Astrocyte of the spinal cord (primary cell): ENCODE results near the gene MALL.

Source experiments
- DNase-seq: peaks from one replicate; pipeline ENCODE4 v3.0.0; 2011; ENCODE audit warnings: low read depth, low spot score
- H3K4me3 ChIP-seq: 2 replicates; pipeline ENCODE4 v1.5.1; 2011; ENCODE audit warnings: low read depth, mild to moderate bottlenecking, low read length, moderate library complexity
- in situ Hi-C: cut with HindIII; loops from 2 replicates; pipeline ENCODE4 v1.10.0; 2017; ENCODE audit warnings: low sequenced_read_pairs
- TF ChIP-seq, protein P1 (sequence below): IDR thresholded peaks from 2 replicates; pipeline ENCODE4 v1.5.1; 2012; ENCODE audit warnings: low read depth, mild to moderate bottlenecking, low read length, inconsistent platforms

The MALL gene

DNA sequence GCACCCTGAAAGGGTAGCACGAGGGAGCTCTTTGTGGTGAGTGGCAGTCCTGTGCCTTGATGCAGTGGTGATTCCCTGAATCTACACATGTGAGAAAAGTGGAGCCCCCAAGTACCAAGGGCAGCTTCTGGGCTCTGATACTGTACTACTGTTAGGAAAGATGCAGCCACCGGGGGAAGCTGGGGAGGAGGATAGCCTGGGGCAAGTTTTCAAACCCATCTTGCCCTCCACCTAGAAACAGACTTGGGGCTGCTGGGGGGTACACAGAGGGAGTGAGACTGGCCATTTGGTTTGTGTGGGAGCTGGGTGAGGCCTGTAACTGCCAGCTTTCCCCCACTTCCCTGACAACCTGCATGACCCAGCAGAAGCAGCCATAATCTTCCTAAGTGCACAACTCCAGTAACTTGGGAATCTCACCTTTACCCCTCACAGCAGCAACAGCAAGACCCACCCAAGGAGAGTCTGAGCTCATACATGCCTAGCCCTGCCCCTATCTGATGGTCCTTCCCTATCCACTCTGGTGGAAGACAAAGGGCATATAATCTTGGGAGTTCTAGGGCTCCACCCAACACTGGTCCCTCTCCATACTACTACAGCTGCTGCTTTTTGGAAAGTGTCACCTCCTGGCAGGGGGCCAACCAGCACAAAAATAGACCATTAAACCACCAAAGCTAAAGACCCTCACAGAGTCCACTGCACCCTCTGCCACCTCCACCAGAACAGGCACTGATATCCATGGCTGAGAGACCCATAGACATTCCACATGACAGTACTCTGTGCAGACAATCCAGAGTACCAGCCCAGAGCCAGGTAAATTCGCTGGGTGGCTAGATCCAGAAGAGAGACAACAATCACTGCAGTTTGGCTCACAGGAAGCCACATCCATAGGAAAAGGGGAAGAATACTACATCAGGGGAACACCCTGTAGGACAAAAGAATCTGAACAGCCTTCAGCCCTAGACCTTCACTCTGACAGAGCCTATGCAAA, 8.2 kb downstream of the MALL start:
- no peak for DNase-seq
- in situ Hi-C loops, result no loop called here
- TF ChIP-seq, protein P1, sequence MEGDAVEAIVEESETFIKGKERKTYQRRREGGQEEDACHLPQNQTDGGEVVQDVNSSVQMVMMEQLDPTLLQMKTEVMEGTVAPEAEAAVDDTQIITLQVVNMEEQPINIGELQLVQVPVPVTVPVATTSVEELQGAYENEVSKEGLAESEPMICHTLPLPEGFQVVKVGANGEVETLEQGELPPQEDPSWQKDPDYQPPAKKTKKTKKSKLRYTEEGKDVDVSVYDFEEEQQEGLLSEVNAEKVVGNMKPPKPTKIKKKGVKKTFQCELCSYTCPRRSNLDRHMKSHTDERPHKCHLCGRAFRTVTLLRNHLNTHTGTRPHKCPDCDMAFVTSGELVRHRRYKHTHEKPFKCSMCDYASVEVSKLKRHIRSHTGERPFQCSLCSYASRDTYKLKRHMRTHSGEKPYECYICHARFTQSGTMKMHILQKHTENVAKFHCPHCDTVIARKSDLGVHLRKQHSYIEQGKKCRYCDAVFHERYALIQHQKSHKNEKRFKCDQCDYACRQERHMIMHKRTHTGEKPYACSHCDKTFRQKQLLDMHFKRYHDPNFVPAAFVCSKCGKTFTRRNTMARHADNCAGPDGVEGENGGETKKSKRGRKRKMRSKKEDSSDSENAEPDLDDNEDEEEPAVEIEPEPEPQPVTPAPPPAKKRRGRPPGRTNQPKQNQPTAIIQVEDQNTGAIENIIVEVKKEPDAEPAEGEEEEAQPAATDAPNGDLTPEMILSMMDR, result no peak
- H3K4me3 ChIP-seq, result no peak overlapping the region

- peak; percentile 95 for DNase-seq
- in situ Hi-C loops, result no loop called here
- TF ChIP-seq, protein P1, result no peak
- H3K4me3 ChIP-seq, result no peak overlapping the region
These were observed 9.0 kb downstream of the MALL start for GRCh38 chr2:110106642-110107041.

DNA sequence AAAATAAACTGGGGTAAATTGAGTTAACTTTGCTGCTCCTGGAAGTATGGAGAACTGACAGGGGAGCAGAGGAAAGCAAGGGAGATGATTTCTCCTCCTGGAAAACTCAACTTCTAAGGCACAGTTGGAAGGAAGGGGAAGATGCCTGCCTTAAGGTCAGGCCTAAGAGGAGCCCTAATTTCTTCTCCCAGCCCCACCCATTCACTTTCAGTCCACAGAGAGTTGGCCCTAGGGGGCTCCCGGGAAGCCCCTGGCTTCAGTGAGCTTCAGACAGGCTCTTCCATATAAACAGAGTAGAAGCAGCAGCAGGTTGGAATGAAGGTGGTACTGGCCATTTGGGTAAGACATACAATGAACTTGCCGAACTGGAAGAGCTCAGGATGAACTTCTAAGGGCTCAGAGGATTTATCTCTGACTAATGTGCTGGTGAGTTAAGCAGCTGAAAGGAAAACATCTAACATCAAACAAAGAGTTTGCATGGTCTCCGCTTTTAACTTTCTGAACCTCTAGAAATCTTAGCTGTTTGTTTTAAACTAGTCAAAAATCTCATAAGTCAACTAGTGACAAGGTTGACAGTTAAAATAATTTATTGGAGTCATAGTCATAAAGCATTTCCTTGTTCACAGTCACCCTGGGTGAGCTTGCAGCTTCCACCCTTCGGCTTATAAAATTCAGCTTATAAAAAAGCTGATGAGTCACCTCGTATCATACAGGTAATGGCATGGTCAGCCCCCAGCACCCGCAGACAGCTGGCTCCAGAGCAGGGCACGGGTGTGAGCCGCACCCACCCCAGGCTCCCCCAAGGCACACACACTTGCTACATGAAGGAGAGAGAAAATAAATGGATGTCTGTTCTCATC, 9.8 kb downstream of the MALL start:
- H3K4me3 ChIP-seq, result no peak overlapping the region
- in situ Hi-C loops, result no loop called here
- peak; percentile 79 for DNase-seq
- TF ChIP-seq, protein P1, result no peak

DNA sequence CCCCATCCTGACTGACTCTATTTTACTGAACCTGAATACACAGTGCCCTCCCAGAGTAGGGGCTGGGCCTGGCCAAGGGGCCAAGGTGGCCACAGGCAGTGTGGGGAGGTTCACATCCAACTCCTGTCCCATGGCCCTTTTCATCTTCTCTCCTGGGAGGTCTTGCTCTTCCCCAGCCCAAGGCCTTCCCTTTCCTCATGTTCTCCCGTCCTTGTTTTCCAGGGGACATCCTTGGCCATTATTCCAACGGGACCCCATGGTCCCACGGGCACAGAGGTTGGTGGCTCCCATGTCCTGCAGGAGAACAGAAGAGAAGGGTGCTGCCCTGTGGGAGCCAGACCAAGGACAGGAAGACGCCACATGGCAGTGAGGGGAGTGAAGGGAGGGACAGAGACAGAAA, 10.4 kb downstream of the MALL start:
- DNase-seq, result no peak
- in situ Hi-C loops, result no loop called here
- H3K4me3 ChIP-seq, result no peak overlapping the region
- TF ChIP-seq, protein P1, result no peak

- in situ Hi-C loops, result no loop called here
- TF ChIP-seq, protein P1, result no peak
These were observed 11.4 kb downstream of the MALL start for GRCh38 chr2:110104025-110104771.

More at GRCh38 chr2:110104025-110104771, 11.4 kb downstream of the MALL start:
- no peak overlapping the region for H3K4me3 ChIP-seq
- DNase-seq, result peak; percentile 41
